GM12801 (cell line): ENCODE results near the gene GJE1.

Experiments
- TF ChIP-seq, protein P1 (sequence below): IDR thresholded peaks from one replicate; pipeline ENCODE4 v1.5.1; 2011; ENCODE audit warnings: control low read depth; ENCODE audit not compliant: insufficient read length; ENCODE audit errors: extremely low read depth

The GJE1 gene

GRCh38 chr6:142132625-142133024, at the start of gene GJE1:
GJE1 (plus strand) TSS chr6:142132925; CDS start chr6:142133159, 234 bp downstream.
- TF ChIP-seq, protein P1, sequence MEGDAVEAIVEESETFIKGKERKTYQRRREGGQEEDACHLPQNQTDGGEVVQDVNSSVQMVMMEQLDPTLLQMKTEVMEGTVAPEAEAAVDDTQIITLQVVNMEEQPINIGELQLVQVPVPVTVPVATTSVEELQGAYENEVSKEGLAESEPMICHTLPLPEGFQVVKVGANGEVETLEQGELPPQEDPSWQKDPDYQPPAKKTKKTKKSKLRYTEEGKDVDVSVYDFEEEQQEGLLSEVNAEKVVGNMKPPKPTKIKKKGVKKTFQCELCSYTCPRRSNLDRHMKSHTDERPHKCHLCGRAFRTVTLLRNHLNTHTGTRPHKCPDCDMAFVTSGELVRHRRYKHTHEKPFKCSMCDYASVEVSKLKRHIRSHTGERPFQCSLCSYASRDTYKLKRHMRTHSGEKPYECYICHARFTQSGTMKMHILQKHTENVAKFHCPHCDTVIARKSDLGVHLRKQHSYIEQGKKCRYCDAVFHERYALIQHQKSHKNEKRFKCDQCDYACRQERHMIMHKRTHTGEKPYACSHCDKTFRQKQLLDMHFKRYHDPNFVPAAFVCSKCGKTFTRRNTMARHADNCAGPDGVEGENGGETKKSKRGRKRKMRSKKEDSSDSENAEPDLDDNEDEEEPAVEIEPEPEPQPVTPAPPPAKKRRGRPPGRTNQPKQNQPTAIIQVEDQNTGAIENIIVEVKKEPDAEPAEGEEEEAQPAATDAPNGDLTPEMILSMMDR, result no peak

DNA sequence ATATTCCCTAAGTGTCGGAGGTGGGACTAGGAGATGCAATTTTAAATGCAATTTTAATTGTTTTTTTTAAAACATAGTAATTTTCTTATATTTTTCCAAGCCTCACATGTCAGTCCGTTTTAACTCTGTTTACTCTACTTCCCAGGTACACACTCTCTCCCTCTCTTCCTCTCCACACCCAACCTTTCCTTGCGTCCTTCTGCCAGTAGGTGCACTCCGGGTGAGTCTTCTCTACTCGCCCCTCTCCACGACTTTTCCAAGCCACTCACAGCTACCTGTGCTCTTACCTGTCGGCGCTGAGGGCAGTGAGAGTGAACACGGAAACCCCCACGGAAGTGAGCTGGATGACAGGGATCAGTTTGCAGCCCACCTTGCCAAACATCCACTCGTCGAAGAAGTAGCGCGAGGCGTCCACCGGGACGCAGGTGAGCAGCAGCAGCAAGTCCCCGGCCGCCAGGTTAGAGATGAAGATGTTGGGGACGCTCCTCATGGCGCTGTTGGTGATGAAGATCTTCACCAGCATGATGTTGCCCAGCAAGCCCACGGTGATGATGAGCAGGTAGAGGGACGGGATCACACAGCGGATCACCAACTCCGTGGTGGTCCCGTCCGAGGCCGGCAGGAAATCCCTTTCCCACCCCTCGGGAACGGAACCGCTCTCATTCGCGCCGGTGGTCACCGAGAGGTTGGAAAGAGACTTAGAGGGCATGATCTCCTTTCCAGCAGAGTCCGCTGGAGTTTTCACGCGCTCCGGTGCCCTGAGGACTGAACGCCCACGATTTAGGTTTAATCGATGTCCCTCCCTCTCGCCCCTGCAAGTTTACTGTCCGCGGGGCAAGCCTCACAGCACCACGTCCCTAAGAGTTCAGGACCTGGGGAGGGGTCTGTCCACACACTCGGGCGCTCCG, 44.5 kb upstream of the GJE1 start:
- TF ChIP-seq, protein P1, result no peak

GRCh38 chr6:142088858-142089216, 43.9 kb upstream of the GJE1 start:
- TF ChIP-seq, protein P1, result no peak

GRCh38 chr6:142112451-142113061, 20.2 kb upstream of the GJE1 start:
- TF ChIP-seq, protein P1, result peak; percentile 34

GRCh38 chr6:142117366-142117765, 15.4 kb upstream of the GJE1 start:
- TF ChIP-seq, protein P1, result no peak

DNA sequence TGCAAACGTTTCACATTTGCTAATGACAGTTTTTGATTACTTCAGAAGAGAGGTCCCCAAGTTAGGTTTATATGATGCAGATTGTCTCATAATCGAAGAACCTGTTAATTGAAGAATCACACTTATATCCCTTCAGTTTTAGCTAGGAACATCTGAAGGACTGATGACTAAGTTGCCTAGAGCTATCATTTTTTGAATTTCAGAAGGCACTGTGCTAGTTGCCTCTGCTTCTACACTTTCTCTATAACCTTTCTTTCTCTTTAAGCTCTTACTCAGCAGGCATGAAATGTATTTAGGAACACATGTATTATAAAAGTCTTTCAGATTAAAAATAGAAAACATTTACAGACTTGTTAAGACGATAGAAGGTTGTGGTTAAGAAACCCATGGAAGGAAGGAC, 14.4 kb upstream of the GJE1 start:
- TF ChIP-seq, protein P1, result no peak

DNA sequence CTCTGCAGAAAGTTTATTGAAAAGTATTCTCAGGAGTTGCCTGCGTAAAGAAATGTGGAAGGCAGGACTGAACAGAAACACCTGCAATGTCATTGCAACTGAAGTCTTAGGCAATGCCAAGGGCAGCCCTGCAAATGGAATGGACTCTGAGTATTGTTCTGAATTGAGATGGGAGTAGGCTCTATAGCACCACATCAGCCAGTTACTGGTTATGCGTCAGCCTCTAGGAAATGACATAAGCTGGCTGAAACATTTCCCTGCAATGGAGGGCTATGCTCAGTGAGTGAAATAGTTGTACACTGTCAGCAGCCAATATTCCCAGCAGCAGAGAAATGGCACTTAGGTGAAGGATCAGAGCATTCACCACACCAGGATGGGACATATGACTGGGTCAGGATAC, 13.8 kb upstream of the GJE1 start:
- TF ChIP-seq, protein P1, result no peak
